ENCODE measurements around the gene PRKCH. TPM values are rescaled to one million over a fixed set of nuclear protein-coding genes. Genes with fewer than 3 reads are reported as not detected.

PRKCH gene
- total RNA-seq, 1 experiment from 2014 or later, result 5.2 TPM

GRCh38 chr14:61508526-61508925 lies 187.1 kb downstream of the PRKCH start:
- no CpG with 5 or more reads among the region's 2 CpGs for WGBS (ENCODE audit: extremely low coverage, insufficient read length, low lambda C conversion rate)
- Histone ChIP-seq H2BK15ac (ENCODE audit: low read depth, low read length) (no peak overlapping the region), H3K4me1 (ENCODE audit: insufficient read depth, low read length) (peaks cover 11% of the 10 kb centered on the region; the same call in 1 of the 2 replicates), H4K20me1 (ENCODE audit: control insufficient read depth, insufficient read depth, insufficient read length) (no peaks in the 10 kb centered on the region), H2AK5ac (ENCODE audit: insufficient read length, low read length) (no peak overlapping the region), H3K9ac (ENCODE audit: extremely low read depth, insufficient read length, low read length) (no peak overlapping the region), H2BK120ac (ENCODE audit: low read depth, low read length, poor library complexity, severe bottlenecking) (no peak overlapping the region), H3K23me2 (ENCODE audit: insufficient read length, low read depth, low read length, poor library complexity, severe bottlenecking) (no peaks in the 10 kb centered on the region), H4K91ac (ENCODE audit: insufficient read length, low read depth, low read length) (no peak overlapping the region), H3K23ac (ENCODE audit: insufficient read length, low read depth, low read length) (no peak overlapping the region), H3K14ac (ENCODE audit: insufficient read depth, low read length) (no peak overlapping the region), H3K4ac (ENCODE audit: low read depth, low read length) (no peak overlapping the region), H3T11ph (ENCODE audit: low read length) (no peak overlapping the region), H2BK20ac (ENCODE audit: low read depth, low read length, poor library complexity, severe bottlenecking) (no peak overlapping the region), H3K18ac (ENCODE audit: insufficient read length, low read depth, low read length) (no peak overlapping the region), H2AFZ (ENCODE audit: low read length) (no peak overlapping the region), H2BK5ac (ENCODE audit: insufficient read length, low read length) (no peak overlapping the region), H4K8ac (replicated peaks; ENCODE audit: insufficient read length, low read depth, low read length) (no peak overlapping the region), H3K79me1 (ENCODE audit: insufficient read depth, low read depth, low read length, poor library complexity, severe bottlenecking) (no peaks in the 10 kb centered on the region), H3K56ac (ENCODE audit: insufficient read length, low read depth, low read length) (no peak overlapping the region), H4K5ac (ENCODE audit: insufficient read length, low read depth, low read length) (no peak overlapping the region), H3K27ac (ENCODE audit: insufficient read length, low read depth, low read length) (no peak overlapping the region), H3K79me2 (ENCODE audit: insufficient read depth, low read length) (no peaks in the 10 kb centered on the region), H3K27me3 (ENCODE audit: insufficient read depth, low read length) (no peaks in the 10 kb centered on the region), H2BK12ac (ENCODE audit: insufficient read length, low read depth, low read length) (no peak overlapping the region), H3K9me3 (ENCODE audit: control insufficient read depth, low read depth, low read length) (no peaks in the 10 kb centered on the region), H3K4me2 (ENCODE audit: insufficient read depth, insufficient read length, low read length) (no peak overlapping the region)
- H3K36me3 Mint-ChIP-seq (ENCODE audit: insufficient read depth in 1 of 3, low read depth in 3 of 3), result peaks cover 0 to 4% (median 2%) of the 10 kb centered on the region in 3 experiments; a peak in 1 of 7 replicates
- H3K27ac Mint-ChIP-seq, result 0 out of 7 replicates have a peak overlapping the region, but pooled peaks of 1 of the 3 experiments have one; percentile 74
- H3K4me3 Mint-ChIP-seq, result no peak overlapping the region
- H3K27me3 Mint-ChIP-seq (ENCODE audit: low read depth), result no peaks in the 10 kb centered on the region
- DNase-seq, result no peak
- TF ChIP-seq CTCF (conservative IDR thresholded peaks at IDR 0.05), result no peak
- H3K4me1 Mint-ChIP-seq, result peaks cover 39 to 47% of the 10 kb centered on the region in 2 experiments
- H3K9me3 Mint-ChIP-seq, result 0 out of 5 replicates have a peak, but pooled peaks cover 0 to 2% of the 10 kb centered on the region in 2 experiments
